NCI-H69 (cell line): ENCODE data around the gene CTDP1.
"Not testable (repeated sequence)": the region's sequence is repeated elsewhere in the genome, so short reads cannot be mapped to it uniquely, and the experiment has no call there.

Experiments used
- DNase-seq: peaks from one replicate; lab custom pipeline; 2025; lab: John Stamatoyannopoulos, UW

The CTDP1 gene

DNA sequence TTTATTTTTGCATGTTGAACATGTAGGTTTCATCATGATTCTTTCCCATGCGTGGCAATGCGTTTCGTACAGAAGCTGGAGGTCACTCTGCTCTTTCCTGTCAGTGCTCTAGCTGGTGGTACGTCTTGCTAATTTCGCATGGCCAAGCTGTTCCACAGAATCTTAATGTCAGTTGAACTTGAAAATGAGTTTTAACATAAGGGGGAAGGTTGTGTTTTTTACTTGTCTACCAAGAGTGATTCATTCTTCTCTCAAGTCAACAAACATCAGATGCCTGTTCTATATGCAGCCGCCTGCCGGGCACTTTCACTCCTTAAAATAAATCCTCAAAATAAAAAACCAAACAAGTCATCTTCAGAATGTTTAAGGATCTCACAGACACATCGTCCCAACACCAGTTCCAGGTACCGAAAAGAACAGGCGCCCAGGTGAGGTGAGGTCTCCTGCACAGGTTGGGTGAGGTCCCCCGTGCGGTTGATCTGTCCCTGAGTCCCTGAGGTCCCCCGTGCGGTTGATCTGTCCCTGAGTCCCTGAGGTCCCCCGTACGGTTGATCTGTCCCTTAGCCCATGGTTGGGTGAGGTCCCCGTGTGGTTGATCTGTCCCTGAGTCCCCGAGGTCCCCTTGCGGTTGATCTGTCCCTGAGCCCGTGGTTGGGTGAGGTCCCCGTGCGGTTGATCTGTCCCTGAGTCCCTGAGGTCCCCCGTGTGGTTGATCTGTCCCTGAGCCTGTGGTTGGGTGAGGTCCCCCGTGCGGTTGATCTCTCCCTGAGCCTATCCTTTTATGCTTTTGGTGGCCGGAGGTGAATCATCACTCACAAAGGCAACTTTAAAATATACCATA is 61.1 kb downstream of the CTDP1 start:
- no peak for DNase-seq

- no peak for DNase-seq
Observed at GRCh38 chr18:79741362-79741700, 61.7 kb downstream of the CTDP1 start.

DNA sequence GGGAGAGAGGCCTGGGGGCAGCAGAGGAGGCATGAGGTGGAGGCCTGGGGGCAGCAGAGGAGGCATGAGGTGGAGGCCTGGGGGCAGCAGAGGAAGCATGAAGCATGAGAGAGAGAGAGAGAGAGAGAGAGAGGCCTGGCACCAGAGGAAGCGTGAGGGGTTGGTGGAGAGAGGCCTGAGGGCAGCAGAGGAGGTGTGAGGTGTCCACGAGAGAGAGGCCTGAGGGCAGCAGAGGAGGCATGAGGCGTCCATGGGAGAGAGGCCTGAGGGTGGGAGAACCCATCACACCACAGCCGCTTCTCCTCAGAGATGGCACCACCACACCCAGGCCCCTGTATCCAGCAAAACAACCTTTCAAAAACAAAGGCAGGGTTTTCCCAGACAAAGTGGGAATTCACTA is 62.5 kb downstream of the CTDP1 start:
- DNase-seq = no peak

DNA sequence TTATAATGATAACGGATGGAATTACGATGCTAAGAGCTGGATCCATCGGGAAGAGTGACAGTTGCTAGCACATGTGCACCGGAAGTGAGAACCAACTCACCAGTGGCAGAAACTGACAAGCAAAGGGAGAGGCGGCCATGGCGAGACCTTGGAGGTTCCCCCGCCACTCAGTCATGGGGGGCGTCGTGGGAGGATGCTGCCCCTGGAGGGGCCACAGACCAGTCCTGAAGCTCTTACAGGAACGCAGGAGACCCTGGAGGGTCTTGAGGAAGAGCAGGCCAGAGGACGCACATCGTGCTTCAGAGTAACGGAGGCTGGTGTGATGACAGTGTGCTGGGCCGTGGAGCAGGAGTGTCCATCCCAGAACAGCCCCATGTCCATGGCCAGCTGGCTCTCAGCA is 65.0 kb downstream of the CTDP1 start:
- no peak for DNase-seq

GRCh38 chr18:79746730-79747129 is 67.1 kb downstream of the CTDP1 start:
- DNase-seq = no peak

GRCh38 chr18:79747156-79747845 is 67.7 kb downstream of the CTDP1 start:
- no peak for DNase-seq

- peak; percentile 27 for DNase-seq
Observed at GRCh38 chr18:79748321-79749180, 68.9 kb downstream of the CTDP1 start.

DNA sequence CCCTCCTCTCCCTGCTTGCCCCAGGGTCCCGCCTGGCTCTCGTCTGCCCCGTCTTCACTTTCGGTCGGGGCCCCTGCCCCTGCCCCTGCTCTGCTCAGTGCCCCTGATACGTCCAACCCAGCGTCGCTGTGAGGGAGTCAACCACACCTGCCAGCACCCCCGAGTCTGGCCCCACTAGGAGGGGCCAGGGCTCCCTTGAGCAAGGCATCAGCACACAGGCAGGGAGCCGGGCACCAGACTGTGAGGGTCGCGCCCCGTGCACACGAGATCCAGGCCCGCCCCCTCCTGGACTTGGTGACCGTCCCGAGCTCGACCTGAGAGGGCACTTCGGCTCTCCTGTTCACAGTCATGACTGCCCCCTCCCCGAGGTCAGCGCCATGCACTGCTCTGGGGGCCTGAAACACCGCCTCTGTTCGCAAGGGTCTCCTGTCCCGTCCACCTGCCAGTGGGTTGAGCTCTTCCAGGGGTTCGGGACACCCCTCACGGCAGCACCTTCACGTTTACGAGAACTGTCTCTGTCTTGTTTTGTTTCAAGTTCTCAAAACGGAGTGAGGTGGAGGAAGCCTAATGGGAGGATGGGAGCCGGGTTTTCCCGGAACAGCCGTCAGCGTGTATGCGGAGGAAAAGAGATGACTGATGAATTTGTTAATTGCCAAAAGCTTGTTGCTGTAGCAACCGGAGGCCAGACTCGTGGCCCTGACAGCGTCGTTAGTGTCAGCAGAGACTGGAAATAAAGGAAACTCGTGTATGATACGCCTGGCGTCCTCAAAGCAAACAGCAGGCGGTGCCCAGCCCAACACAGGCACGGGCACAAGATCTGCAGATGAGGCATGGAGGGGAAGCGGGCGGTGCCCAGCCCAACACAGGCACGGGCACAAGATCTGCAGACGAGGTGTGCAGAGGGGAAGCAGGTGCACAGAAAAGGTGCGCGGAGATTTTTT is 69.9 kb downstream of the CTDP1 start:
- DNase-seq = peak; percentile 97

DNA sequence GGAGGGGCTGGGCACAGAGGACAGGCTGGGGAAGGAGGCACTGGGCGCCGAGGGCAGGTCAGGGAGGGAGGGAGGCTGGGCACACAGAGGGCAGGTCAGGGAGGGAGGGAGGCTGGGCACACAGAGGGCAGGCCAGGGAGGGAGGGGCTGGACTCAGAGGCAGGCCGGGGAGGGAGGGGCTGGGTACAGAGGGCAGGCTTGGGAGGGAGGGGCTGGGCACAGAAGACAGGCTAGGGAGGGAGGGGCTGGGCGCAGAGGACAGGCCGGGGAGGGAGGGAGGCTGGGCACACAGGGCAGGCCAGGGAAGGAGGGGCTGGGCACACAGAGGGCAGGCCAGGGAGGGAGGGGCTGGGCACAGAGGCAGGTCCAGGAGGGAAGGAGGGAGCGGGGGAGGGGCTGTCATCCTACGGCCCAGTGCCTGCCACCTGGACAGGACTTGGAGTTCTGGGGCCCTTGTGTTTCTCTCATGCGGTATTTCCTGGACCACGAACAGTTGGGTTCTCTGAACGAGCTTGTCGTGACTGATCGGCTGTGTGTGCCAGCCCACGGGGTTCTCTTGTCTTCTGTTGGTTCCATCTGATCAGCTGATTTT is 71.5 kb downstream of the CTDP1 start:
- DNase-seq = peak; percentile 35

- DNase-seq = not testable (repeated sequence)
Observed at GRCh38 chr18:79751918-79752578, 72.4 kb downstream of the CTDP1 start.

DNA sequence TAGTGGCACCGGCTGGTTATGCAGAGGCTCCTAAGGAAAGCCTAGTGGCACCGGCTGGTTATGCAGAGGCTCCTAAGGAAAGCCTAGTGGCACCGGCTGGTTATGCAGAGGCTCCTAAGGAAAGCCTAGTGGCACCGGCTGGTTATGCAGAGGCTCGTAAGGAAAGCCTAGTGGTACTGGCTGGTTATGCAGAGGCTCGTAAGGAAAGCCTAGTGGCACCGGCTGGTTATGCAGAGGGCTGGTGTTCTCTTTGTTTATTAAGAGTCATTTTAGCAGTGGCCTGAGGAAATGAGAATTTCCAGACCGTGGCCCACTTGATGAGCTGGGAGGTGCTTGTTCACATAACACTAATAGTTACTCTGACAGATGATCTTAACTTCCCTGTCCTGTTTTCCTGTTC is 73.3 kb downstream of the CTDP1 start:
- DNase-seq = not testable (repeated sequence)

GRCh38 chr18:79753391-79753851 is 73.8 kb downstream of the CTDP1 start:
- no peak for DNase-seq

- DNase-seq = no peak
Observed at GRCh38 chr18:79754022-79754761, 74.6 kb downstream of the CTDP1 start.

- DNase-seq = no peak
Observed at GRCh38 chr18:79754831-79755351, 75.3 kb downstream of the CTDP1 start.

GRCh38 chr18:79755496-79756142 is 76.0 kb downstream of the CTDP1 start:
- DNase-seq = no peak

DNA sequence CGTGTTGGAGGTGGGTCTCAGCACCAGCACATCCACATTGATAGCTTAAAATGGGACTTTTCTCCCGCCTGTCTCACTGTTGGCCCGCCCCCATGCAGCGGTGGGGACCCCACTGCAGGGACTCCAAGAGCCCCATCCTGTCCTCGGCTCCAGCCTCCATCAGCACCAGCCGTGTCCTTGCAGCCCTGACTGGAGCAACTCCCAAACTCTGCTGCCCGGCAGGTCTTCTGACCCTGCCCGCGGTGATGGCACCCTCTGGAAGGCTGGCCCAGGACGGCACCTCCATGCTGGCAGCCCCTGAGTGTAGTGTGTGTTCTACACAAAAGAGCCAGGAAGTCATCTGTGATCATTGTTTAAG is 76.5 kb downstream of the CTDP1 start:
- DNase-seq = no peak

DNA sequence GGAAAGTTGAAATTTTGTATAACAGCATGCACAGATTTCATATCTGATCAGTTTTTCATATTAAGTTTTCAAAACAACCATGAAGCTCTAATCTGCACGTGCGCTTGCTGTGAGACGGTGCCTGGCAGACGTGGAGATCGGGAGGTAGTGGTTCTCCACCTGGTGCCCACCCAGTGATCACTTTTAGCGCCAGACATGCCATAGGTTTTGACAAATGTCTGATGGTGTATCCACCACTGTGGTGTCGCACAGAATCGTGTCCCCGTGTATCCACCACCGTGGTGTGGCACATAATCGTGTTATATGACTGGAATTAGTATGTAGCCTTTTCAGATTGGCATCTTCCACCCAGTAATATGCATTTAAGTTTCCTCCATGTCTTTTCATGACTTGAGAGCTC is 77.2 kb downstream of the CTDP1 start:
- no peak for DNase-seq

- no peak for DNase-seq
Observed at GRCh38 chr18:79760348-79760747, 80.7 kb downstream of the CTDP1 start.

DNA sequence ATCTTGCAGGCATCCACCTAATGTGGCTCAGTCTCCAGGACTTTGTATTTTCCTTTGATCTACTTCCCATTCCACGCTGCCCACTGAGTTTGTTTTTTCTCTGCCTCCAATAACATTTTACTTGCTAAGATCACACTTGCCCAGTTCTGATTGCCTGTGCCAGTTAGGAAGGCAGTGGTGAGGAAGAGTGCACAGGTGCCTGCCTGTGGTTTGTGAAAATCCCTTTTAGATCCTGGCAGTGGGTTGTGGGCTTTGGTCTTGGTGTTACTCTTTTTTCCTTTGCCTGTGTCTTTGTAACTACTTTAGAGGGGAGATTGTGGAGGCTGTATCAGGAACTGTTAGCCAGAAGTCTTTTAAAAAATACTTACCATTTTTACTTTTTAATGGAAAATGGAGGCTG is 81.3 kb downstream of the CTDP1 start:
- no peak for DNase-seq
